HG03378 (cell line): ENCODE results near the gene FBXO48.
"Not testable (repeated sequence)": the region's sequence is repeated elsewhere in the genome, so short reads cannot be mapped to it uniquely, and the experiment has no call there.

ENCODE experiments used
- ATAC-seq: cut with Tn5 transposase; IDR thresholded peaks from one replicate; pipeline ENCODE4 v1.9.1; 2021; ENCODE audit warnings: mild to moderate bottlenecking, moderate library complexity; ENCODE audit not compliant: unreplicated experiment

Gene FBXO48

GRCh38 chr2:68472796-68473414 is 5.8 kb upstream of the FBXO48 start:
- ATAC-seq = no peak

- ATAC-seq = no peak
Observed at GRCh38 chr2:68471385-68471784, 4.3 kb upstream of the FBXO48 start.

- ATAC-seq = no peak
Observed at GRCh38 chr2:68469935-68470334, 2.8 kb upstream of the FBXO48 start.

- ATAC-seq = no peak
Observed at GRCh38 chr2:68468801-68469200, 1.7 kb upstream of the FBXO48 start.

GRCh38 chr2:68466778-68467076 is 367 bp downstream of the FBXO48 start:
- no peak for ATAC-seq

- no peak for ATAC-seq
Observed at GRCh38 chr2:68466361-68466777, 725 bp downstream of the FBXO48 start.

GRCh38 chr2:68465081-68465916 is 1.8 kb downstream of the FBXO48 start:
- ATAC-seq = no peak

- ATAC-seq = no peak
Observed at GRCh38 chr2:68464651-68465050, 2.4 kb downstream of the FBXO48 start.

- no peak for ATAC-seq
Observed at GRCh38 chr2:68463287-68463877, 3.7 kb downstream of the FBXO48 start.

- no peak for ATAC-seq
Observed at GRCh38 chr2:68458981-68459380, 8.1 kb downstream of the FBXO48 start.

GRCh38 chr2:68456198-68456597 is 10.9 kb downstream of the FBXO48 start:
- no peak for ATAC-seq

GRCh38 chr2:68454719-68455118 is 12.4 kb downstream of the FBXO48 start:
- ATAC-seq = no peak

- ATAC-seq = no peak
Observed at GRCh38 chr2:68453761-68454360, 13.2 kb downstream of the FBXO48 start.

GRCh38 chr2:68452158-68452900 is 14.8 kb downstream of the FBXO48 start:
- ATAC-seq = no peak

- ATAC-seq = no peak
Observed at GRCh38 chr2:68448671-68449653, 18.1 kb downstream of the FBXO48 start.

GRCh38 chr2:68447118-68447517 is 20.0 kb downstream of the FBXO48 start:
- ATAC-seq = no peak

- ATAC-seq = not testable (repeated sequence)
Observed at GRCh38 chr2:68446425-68446824, 20.7 kb downstream of the FBXO48 start.

GRCh38 chr2:68441994-68442322 is 25.1 kb downstream of the FBXO48 start:
- no peak for ATAC-seq

GRCh38 chr2:68441179-68441993 is 25.7 kb downstream of the FBXO48 start:
- peak; percentile 98 for ATAC-seq
